Activated gamma-delta T cell (primary cell): ENCODE data around the gene AMOTL1.

Source experiments
- DNase-seq: peaks from one replicate; lab custom pipeline; 2025; lab: John Stamatoyannopoulos, UW
- total RNA-seq, 2 donors: gene quantifications; one replicate each; lab custom pipeline; 2026; lab: John Stamatoyannopoulos, UW

AMOTL1 gene, protein sequence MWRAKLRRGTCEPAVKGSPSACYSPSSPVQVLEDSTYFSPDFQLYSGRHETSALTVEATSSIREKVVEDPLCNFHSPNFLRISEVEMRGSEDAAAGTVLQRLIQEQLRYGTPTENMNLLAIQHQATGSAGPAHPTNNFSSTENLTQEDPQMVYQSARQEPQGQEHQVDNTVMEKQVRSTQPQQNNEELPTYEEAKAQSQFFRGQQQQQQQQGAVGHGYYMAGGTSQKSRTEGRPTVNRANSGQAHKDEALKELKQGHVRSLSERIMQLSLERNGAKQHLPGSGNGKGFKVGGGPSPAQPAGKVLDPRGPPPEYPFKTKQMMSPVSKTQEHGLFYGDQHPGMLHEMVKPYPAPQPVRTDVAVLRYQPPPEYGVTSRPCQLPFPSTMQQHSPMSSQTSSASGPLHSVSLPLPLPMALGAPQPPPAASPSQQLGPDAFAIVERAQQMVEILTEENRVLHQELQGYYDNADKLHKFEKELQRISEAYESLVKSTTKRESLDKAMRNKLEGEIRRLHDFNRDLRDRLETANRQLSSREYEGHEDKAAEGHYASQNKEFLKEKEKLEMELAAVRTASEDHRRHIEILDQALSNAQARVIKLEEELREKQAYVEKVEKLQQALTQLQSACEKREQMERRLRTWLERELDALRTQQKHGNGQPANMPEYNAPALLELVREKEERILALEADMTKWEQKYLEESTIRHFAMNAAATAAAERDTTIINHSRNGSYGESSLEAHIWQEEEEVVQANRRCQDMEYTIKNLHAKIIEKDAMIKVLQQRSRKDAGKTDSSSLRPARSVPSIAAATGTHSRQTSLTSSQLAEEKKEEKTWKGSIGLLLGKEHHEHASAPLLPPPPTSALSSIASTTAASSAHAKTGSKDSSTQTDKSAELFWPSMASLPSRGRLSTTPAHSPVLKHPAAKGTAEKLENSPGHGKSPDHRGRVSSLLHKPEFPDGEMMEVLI
- total RNA-seq, result 7.6 to 8.0 reads per million in 2 donors

DNA sequence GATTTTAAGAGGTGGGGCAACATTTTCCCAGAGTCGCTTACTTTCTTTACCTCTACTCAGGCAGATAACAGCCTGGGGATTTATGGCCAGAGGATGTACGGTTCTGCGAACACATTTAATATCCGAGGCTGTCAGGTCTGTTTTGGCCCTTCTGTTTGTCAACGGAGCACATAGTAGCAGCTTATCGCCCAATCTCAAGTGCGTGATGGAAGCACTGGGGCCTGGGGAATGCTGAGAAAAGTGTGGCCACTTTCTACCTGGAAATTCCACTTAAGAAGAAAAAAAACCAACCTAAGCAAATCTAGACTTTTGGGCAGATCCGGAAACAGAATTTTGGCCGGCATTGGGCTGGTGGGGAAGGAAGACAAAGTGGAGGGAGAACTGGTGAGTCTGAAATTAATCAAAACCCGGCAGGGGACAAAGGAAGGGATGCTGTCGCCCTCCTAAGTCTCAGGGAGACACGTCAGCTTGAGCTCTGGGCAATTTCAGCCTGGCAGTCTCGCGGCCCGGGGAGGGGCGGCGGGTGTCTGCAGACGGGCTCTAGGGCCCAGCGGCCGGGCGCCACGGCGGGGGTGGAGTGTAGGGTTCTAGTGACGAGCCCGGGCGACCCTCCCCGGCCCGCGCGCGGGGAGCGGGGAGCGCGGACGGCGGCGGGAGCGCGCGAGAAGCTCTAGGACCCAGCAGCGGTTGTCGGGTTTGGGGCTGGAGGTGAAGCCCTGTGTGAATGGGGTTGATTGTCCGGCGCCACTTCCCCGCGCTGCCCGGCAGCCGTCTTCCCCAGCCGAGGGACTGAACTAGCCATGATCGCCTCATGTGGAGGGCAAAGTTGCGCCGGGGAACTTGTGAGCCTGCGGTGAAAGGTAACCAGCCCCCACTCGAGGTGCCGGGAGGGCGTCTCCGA, at the start of gene AMOTL1:
TSS of gene AMOTL1 (plus strand) at position 656 of the 901 bp plus-strand sequence. CDS start at position 812, 156 bp downstream.
- DNase-seq, result peak; percentile 14

DNA sequence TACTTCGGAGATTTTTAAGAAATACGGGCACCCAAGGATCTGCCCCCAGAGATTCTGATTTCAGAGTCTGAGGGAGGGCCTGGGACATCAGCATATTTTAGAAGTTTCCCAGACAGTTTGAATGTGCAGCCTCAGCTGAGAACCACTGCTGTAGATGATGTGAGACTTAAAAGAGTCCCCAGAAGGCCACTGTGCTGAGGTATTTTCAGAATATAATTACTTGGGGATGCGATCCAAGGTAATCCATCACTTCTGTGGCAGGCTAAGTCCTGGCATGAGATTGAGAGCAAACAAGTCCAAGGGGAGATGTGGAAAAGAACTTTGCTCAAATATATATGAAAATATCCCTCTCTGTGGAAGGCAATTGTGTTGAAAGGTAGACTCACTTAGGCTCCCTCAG, 48.3 kb upstream of the AMOTL1 start:
- no peak for DNase-seq

DNA sequence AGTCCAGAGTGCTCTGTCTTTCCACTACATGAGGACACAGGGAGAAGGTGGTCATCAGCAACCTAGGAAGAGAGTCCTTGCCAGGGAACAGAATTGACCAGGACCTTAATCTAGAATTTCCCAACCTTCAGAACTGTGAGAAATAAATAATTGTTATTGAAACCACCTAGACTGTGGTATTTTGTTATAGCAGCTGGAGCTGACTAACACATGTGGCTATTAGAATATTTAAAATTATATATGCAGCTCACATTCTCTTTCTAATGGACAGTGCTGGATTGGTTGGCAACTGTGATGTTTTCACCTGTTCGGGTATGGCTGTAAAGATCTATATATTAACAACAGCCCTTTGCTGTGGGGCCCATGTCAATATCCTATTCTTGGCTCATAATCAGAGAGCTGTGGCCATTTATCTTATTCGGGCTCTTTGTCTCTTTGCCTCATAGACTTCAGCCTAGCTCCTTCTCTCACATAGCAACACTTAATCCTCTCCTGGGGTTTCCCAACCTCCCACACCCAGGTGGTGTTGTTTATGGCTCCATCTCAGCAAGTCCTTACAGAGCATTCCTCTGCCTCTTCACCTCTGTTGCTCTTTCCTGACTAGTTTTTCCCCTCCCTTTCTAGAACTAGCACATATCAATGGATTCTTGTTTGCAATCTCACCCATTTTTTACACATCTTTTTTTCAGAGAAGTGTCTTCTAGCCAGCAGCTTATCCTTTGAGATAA, 46.4 kb upstream of the AMOTL1 start:
- no peak for DNase-seq

DNA sequence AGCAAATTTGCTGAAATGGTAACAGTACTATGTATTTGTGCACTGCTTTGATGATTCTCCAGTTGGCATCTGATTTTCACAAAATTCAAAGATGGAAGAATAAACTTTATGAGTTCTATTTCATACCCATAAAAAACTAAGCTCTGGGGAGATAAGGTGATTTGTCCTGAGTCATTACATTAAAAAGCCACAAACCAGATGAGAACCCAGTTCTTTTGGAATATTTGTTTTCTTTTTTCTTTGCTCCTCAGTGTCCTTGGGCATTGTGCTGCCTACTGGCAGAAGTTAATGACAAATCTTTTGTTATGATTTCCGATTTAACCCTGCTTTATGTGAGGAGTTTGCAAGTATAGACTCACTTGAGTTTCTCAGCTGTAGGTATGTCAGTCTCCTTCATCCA, 45.4 kb upstream of the AMOTL1 start:
- no peak for DNase-seq

DNA sequence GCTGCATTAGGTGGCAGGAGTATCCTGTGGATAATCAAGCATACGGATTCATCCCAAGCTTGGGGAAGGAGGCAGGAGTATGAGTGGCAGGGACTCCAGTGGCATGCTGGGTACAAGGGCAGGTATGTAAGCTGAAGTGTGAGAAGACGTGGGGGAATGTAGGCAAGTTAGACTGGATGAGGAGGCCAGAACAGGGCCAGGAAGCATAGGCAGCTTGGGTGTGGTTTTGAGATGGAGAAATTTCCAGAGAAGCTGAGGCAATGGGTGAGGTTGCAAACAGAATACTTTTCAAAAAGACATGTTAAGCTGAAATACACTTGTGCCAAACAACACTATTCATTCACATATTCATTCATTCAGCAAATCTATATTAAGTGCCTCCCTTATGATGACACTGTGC, 43.1 kb upstream of the AMOTL1 start:
- no peak for DNase-seq

DNA sequence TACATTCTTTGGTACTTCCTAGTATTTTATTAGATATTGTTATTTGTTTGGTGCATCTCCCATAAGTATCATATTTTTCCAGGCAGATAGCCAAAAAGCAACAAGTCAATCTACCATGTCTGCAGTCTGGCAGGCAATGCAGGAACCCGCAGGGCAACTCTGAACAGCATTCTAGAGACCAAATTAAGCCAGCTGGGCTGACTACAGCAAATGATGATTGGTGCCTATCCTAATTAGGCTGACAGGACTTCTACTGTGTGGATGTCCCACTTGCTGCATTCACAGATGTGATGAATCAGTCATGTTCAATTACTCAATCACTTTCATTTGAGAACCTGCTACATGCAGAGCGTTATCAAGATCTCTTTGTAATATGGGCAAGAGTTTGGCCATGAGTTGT, 40.3 kb upstream of the AMOTL1 start:
- no peak for DNase-seq

DNA sequence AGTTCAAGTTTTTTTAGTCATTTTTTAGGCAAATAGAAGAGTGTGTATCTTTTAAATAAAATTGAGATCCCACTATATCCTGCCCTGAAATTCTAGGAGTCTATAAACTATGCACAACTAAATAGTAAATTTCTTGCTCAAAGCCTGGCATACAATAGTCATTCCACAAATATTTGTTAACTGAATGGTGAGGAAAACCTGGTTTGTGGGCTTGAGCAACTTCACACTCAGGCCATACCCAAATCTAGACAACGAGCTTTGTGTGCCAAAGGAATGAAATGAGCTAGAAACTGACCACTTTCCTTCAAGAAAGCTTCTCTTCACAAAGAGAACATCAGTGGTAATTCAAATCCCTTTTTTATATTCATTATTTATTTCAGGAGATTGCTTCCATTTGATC, 39.6 kb upstream of the AMOTL1 start:
- DNase-seq, result no peak

DNA sequence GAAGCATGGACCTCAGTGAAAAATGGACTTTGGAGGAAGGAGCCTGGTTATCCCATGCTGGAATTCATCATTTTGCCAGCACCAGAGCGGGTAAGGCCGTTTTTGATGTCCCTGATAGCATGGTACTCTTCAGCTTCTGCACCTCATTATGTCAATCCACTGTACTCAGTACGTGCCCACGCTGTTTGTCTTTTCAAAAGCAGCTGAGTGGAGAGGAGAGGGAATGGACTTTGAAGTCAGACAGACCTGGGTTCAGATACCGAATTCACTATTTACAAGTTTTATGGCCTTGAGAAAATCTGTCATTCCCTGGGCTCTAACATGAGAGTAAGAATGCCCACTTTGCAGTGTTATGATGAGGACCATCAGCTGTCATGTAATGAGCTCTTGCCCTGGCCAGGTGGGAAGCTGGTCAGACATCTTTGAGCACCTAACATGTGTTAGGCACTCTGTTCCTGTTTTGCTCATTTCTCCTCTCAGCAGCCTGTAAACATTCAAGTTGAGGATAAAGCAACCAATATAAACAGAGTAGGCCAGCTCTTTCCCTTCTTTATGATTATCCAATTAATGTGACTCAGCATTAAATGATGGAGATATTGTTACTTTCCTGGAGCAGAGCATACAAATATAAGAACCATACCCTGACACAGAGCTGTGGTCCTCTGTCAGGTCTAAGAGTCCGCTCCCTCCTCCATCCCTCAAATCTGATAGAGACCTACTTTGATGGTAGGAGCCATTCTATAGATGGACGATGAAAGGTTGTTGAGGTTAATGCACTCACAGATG, 39.0 kb upstream of the AMOTL1 start:
- no peak for DNase-seq

DNA sequence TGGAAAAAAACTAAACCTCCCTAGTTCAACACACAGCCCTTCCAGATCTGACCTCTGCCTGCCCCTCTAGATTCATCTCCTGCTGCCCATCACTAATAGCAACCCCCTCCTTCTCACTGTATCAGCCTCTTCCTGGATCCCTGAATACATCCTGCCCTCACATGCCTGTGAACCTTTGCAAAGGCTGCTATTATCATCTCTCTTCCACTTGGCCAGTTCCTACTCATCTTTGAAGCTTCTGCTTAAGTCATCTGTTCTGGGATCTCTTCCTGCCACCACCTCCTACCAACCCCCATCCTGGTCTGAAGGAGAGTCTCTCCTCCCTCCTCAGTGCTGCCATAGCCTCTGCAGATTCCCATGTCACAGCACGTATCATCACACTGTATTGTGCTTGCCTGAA, 38.0 kb upstream of the AMOTL1 start:
- DNase-seq, result no peak

DNA sequence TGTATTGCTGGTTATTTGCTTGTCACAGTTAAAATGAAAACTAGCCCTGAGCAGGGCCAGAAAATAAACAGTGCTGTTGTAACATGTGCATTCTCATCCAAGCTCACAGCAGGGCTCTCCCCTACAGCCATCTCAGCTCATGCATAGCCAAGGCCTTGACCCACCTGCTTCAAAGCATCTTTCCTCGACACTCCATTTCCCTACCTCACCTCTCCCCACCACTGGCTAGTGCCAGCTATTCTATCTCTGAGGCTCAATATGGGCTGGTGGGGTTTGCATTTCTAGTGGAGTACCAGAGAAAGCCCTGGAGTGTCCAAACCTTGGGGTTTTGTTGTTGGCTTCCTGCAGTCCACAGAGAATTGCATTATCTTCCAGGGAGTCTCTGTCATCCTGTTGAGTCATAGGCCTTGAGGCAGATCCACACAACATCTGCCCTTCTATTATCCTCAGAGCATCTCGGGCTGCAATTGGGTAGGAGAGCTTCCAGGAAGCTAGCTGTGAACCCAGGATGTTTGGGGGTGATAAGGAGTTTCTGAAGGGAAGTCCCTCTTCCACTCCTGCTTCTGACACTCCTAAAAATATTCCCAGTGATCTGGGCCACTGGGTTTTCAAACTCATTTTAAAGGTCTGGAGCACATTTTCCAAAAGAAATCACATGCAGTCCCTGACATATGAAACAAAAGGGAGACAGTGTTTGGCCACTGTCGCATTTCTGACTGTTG, 36.1 kb upstream of the AMOTL1 start:
- no peak for DNase-seq

DNA sequence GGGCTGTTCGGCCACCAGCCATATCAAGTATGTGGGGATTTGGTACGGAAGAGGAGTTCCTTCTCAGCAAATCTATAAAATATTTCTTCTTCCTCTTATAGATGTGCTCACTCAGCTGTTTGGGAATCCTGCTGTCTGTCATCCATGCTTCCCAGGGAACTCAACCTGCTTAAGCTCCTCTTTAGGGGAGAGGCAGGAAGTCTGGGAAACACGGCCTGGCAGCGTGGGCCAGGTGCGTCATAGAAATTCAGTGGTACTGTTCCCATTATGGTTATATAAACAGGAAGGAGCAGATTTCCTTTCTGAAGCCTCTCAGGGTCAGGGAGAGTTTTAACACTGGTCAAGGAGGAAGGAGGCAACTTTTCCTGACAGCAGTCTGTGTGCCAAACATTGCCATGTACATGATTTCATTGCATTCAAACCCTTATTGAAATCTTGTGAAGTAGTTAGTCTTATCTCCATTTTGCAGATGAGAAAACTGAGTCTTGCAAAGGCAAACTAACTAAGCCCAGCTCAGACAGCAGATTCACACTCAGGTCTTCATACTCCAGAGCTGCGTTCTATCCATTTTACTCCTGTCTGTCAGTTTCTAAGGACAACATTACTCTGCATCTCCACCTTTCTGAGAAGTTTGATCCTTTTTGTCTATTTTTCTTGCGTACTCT, 35.4 kb upstream of the AMOTL1 start:
- no peak for DNase-seq

DNA sequence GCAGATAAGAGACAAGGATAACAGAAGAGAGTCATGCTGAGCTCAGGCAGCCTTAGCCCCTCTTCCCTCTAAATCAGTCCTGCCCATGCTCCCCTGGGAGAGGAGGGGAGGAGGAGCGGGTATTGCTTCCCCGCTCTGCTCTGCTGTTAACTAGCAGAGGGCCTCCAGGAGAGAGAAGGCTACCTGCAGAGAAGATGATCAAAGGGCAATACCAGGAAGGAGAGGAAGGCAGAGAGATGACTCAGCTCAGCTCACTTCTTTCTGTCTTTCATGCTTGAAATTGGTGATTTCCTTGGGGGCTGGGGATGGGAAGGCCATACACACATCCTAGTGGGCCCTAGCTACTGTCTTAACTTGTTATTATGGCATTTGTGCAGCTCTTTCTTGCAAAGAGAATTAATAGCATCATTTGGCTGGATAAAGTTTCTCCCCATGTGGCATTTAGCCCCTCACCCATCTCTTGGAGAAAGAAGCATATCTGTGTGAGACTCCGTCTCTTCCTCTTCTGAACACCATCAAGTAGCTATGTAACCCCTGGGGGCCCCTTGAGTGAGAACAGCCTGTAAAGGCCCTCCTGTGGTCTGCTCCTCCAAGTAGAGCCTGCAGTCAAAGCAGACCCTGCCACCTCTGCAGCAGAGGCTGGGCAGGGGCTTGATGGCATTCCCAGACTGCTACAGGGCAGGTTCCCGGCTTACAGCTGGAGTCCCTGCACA, 33.4 kb upstream of the AMOTL1 start:
- DNase-seq, result no peak

DNA sequence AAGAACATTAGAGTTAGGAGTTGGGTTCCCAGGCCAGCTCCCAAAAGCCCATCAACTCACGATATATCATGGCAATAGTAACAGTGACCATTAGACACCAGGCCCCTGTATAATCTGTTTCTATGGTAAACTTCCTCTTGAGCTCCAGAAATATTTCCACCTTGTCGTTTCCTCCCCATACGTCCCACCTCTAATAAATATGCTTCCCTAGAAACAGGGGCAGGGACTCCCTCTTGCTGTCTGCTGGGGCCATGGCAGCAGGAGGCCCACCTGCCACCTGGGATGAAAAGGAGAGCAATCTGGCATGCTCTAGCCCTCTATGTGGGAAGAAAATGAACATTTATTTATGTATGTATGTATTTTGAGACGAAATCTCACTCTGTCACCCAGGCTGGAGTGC, 32.2 kb upstream of the AMOTL1 start:
- DNase-seq, result no peak

DNA sequence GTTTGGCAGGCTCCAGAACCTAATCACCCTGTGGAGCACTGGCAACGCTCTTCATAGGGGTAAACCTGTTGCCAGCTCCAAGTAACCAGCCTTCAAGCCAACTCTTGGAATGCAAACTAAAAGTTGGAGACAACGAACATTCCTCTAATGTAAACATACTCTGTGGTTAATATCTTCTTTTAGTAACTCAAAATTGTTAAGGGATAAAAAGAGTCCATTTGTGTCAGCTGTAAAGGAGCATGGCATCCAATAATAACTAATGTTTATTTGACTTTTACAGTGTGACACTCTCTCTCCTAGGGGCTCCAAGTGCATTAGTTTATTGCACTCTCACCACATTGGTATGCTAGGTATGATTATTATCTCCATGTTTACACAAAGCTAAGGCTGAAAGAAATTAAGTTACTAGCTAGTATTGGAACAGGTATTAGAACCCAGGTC, 31.0 kb upstream of the AMOTL1 start:
- no peak for DNase-seq

DNA sequence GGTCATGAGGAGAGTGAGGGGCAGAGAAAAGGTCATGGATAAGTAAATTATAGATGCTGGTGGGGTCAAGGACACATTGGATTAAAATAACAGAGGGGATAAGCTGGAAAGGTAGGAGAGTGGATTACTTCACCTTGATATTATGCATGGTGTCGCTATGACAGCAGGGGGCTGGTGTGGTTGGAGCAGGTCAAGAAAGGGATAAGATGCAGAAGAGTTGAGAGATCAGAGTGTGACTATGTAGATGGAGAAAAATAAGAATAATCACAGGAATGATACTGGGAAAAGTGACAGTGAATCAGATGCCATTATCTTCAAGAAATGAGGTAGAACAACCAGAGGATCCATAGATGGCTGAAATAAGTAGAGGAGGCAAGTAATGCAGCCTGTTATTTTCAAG, 29.4 kb upstream of the AMOTL1 start:
- DNase-seq, result no peak

DNA sequence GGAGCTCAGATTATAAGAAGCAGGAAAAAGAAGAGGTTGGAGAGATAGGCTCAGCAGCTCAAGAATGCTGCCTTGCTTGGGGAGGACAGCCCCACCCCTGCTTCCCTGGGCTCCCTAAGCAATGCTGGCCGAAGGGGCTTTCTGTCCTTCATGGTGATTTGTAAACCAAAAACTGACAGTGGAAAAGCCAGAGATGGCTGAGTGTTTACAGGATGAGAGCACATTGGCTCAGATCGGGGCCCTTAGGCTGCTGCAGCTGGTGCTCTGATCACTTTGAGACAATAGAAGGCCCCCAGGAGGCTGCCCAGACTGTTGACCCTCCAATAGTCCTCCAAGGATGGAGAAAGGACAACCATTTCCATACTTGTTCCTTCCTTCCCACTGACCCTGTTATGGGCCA, 28.8 kb upstream of the AMOTL1 start:
- DNase-seq, result no peak

DNA sequence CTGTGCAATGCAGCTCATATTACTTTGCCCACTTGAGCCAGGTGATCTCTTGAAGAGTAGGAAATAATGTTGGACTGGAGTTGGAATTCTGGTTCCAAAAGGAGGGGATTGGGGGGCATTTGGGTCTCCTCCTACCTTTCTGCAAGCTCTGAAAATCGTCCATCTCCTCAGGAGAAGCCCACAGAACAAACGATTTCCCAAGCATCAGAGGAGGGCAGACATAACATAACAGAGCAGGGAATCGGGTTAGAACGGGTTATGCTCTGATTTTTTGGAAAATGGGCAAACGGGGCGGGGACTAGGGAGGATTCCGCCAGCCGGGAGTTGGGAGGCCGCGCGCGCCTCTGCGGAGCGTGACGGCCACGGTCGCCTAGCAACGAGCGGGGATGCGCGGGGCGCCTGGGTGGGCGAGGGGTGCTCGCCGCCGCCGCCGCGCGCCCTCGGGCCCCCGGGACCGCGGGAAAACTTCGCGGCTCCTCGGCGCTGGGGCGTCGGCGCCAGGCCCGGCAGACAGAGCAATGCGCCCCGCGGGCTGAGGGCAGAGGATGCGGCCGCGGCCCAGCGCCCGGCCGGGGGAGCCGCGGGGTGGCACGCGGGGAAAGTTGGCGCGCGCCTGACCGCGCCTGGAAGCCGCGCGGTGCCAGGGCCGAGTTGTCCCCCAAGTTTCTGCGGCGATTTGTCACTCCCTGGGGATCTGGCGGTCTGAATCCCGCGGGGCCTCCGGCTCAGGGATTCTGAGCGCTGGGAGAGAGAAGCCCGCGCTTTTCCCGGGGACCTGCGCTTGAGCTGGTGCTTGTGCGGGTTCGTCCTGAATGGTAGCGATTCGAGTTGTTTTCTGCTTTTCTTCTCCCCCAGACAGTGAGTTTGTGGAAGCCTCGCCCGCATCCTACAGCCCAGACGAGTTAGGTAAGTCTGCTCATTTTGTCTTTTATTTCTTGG, 27.8 kb upstream of the AMOTL1 start:
- no peak for DNase-seq
